HFFc6 (cell line): ENCODE data around the gene PLXDC2. TPM values are rescaled to one million over a fixed set of nuclear protein-coding genes. Genes with fewer than 3 reads are reported as not detected.

Experiments
- DNase-seq: peaks from one replicate; pipeline ENCODE4 v3.0.0-alpha.2; 2018
- H3K27ac Mint-ChIP-seq: 2 replicates; pipeline ENCODE4 v1.8.0; 2020; ENCODE audit warnings: mild to moderate bottlenecking, mixed read lengths
- H3K27me3 Mint-ChIP-seq: 2 replicates; pipeline ENCODE4 v1.8.0; 2021; ENCODE audit warnings: mild to moderate bottlenecking, moderate library complexity, mixed read lengths; ENCODE audit not compliant: insufficient read depth
- H3K36me3 Mint-ChIP-seq: 2 replicates; pipeline ENCODE4 v1.8.0; 2021; ENCODE audit warnings: low read depth, mixed read lengths
- H3K4me1 Mint-ChIP-seq: 2 replicates; pipeline ENCODE4 v1.8.0; 2020; ENCODE audit warnings: low read depth, mixed read lengths
- H3K4me3 Mint-ChIP-seq: 2 replicates; pipeline ENCODE4 v1.8.0; 2020; ENCODE audit warnings: mild to moderate bottlenecking, moderate library complexity, mixed read lengths
- H3K9me3 Mint-ChIP-seq: 2 replicates; pipeline ENCODE4 v1.8.0; 2020; ENCODE audit warnings: mild to moderate bottlenecking, mixed read lengths
- CTCF ChIP-seq: fragments of 200-600 bp; sonication (generic); IDR thresholded peaks from 2 replicates; pipeline ENCODE4 v1.5.0; 2021; ENCODE audit warnings: antibody characterized with exemption, mild to moderate bottlenecking
- total RNA-seq, 6 experiments: library from RNA; stranded (reverse); fragmentation: NEBNext Ultra II Directional; extraction: Animal tissue kit (Norgen Biotek cat#: 25700); gene quantifications; 2 replicates in 1 of 6; 3 replicates in 5 of 6; pipeline ENCODE4 v1.2.3, GENCODE V29; 2021

The PLXDC2 gene
- total RNA-seq, 6 experiments from 2014 or later: 0.17 to 2.3 (median 0.36) TPM

- Mint-ChIP-seq H3K4me3 (no peak overlapping the region), H3K27me3 (no peaks in the 10 kb centered on the region), H3K27ac (no peak overlapping the region), H3K36me3 (no peaks in the 10 kb centered on the region; the same call in 1 of the 2 replicates), H3K4me1 (no peaks in the 10 kb centered on the region), H3K9me3 (peaks cover 35% of the 10 kb centered on the region)
- no peak for DNase-seq
- TF ChIP-seq CTCF: no peak
These were observed 458.3 kb downstream of the PLXDC2 start for GRCh38 chr10:20274571-20274970.

GRCh38 chr10:20276127-20276979, 460.1 kb downstream of the PLXDC2 start:
- Mint-ChIP-seq H3K9me3 (peaks cover 30% of the 10 kb centered on the region), H3K4me1 (no peaks in the 10 kb centered on the region), H3K36me3 (no peaks in the 10 kb centered on the region; the same call in 1 of the 2 replicates), H3K4me3 (no peak overlapping the region), H3K27ac (no peak overlapping the region), H3K27me3 (no peaks in the 10 kb centered on the region)
- no peak for TF ChIP-seq CTCF
- DNase-seq: no peak

- no peak overlapping the region for H3K27ac Mint-ChIP-seq
- H3K27me3 Mint-ChIP-seq: no peaks in the 10 kb centered on the region
- no peaks in the 10 kb centered on the region for H3K4me1 Mint-ChIP-seq
- H3K36me3 Mint-ChIP-seq: no peaks in the 10 kb centered on the region; the same call in 1 of the 2 replicates
- H3K9me3 Mint-ChIP-seq: peaks cover 27% of the 10 kb centered on the region
- no peak for DNase-seq
- TF ChIP-seq CTCF: no peak
- H3K4me3 Mint-ChIP-seq: no peak overlapping the region
These were observed 461.6 kb downstream of the PLXDC2 start for GRCh38 chr10:20277820-20278219.

- DNase-seq: no peak
- Mint-ChIP-seq H3K36me3 (no peaks in the 10 kb centered on the region; the same call in 1 of the 2 replicates), H3K9me3 (peaks cover 30% of the 10 kb centered on the region), H3K27me3 (no peaks in the 10 kb centered on the region), H3K27ac (no peak overlapping the region), H3K4me3 (no peak overlapping the region), H3K4me1 (no peaks in the 10 kb centered on the region)
- TF ChIP-seq CTCF: no peak
These were observed 465.3 kb downstream of the PLXDC2 start for GRCh38 chr10:20281579-20281978.

- Mint-ChIP-seq H3K27ac (no peak overlapping the region), H3K9me3 (peaks cover 34% of the 10 kb centered on the region), H3K4me3 (no peak overlapping the region), H3K27me3 (no peaks in the 10 kb centered on the region), H3K4me1 (no peaks in the 10 kb centered on the region), H3K36me3 (no peaks in the 10 kb centered on the region)
- TF ChIP-seq CTCF: no peak
- DNase-seq: no peak
These were observed 471.4 kb downstream of the PLXDC2 start for GRCh38 chr10:20287586-20287985.
